Measurements from ENCODE around the gene TAS2R38. TPM values are rescaled to one million over a fixed set of nuclear protein-coding genes. Genes with fewer than 3 reads are reported as not detected.

The TAS2R38 gene
- total RNA-seq, 1 experiment from 2014 or later: not detected

- Mint-ChIP-seq H3K27me3 (ENCODE audit: low read depth) (no peaks in the 10 kb centered on the region), H3K4me1 (peaks cover 9 to 10% of the 10 kb centered on the region in 2 experiments), H3K4me3 (no peak overlapping the region), H3K27ac (no peak overlapping the region), H3K9me3 (no peaks in the 10 kb centered on the region), H3K36me3 (ENCODE audit: insufficient read depth in 1 of 3, low read depth in 3 of 3) (no peaks in the 10 kb centered on the region; a peak in 1 of 7 replicates)
- no peak overlapping the region for H4K5ac ChIP-seq (ENCODE audit: insufficient read length, low read depth, low read length)
- no peak for DNase-seq
- H3K9ac ChIP-seq (ENCODE audit: extremely low read depth, insufficient read length, low read length): no peak overlapping the region
- no peaks in the 10 kb centered on the region for H3K23me2 ChIP-seq (ENCODE audit: insufficient read length, low read depth, low read length, poor library complexity, severe bottlenecking)
- H2AK5ac ChIP-seq (ENCODE audit: insufficient read length, low read length): no peak overlapping the region
- no peaks in the 10 kb centered on the region for H3K27me3 ChIP-seq (ENCODE audit: insufficient read depth, low read length)
- H3K4me1 ChIP-seq (ENCODE audit: insufficient read depth, low read length): no peaks in the 10 kb centered on the region; the same call in 1 of the 2 replicates
- H2BK12ac ChIP-seq (ENCODE audit: insufficient read length, low read depth, low read length): no peak overlapping the region
- H3K79me1 ChIP-seq (ENCODE audit: insufficient read depth, low read depth, low read length, poor library complexity, severe bottlenecking): no peaks in the 10 kb centered on the region
- no peaks in the 10 kb centered on the region for H3K9me3 ChIP-seq (ENCODE audit: control insufficient read depth, low read depth, low read length)
- H3K27ac ChIP-seq (ENCODE audit: insufficient read length, low read depth, low read length): no peak overlapping the region
- no peak overlapping the region for H3K4me2 ChIP-seq (ENCODE audit: insufficient read depth, insufficient read length, low read length)
- no peak overlapping the region for H4K91ac ChIP-seq (ENCODE audit: insufficient read length, low read depth, low read length)
- H4K20me1 ChIP-seq (ENCODE audit: control insufficient read depth, insufficient read depth, insufficient read length): no peaks in the 10 kb centered on the region
- no peak overlapping the region for H2AFZ ChIP-seq (ENCODE audit: low read length)
- no peak overlapping the region for H2BK120ac ChIP-seq (ENCODE audit: low read depth, low read length, poor library complexity, severe bottlenecking)
- H3K23ac ChIP-seq (ENCODE audit: insufficient read length, low read depth, low read length): no peak overlapping the region
- H3T11ph ChIP-seq (ENCODE audit: low read length): no peak overlapping the region
- no CpG with 5 or more reads among the region's 1 CpG for WGBS (ENCODE audit: extremely low coverage, insufficient read length, low lambda C conversion rate)
- no peak overlapping the region for H3K18ac ChIP-seq (ENCODE audit: insufficient read length, low read depth, low read length)
- no peaks in the 10 kb centered on the region for H3K79me2 ChIP-seq (ENCODE audit: insufficient read depth, low read length)
- no peak overlapping the region for H2BK5ac ChIP-seq (ENCODE audit: insufficient read length, low read length)
- H3K56ac ChIP-seq (ENCODE audit: insufficient read length, low read depth, low read length): no peak overlapping the region
- H4K8ac ChIP-seq (replicated peaks; ENCODE audit: insufficient read length, low read depth, low read length): no peak overlapping the region
- H2BK15ac ChIP-seq (ENCODE audit: low read depth, low read length): no peak overlapping the region
- H2BK20ac ChIP-seq (ENCODE audit: low read depth, low read length, poor library complexity, severe bottlenecking): no peak overlapping the region
- no peak for TF ChIP-seq CTCF (conservative IDR thresholded peaks at IDR 0.05)
- no peak overlapping the region for H3K4ac ChIP-seq (ENCODE audit: low read depth, low read length)
- no peak overlapping the region for H3K14ac ChIP-seq (ENCODE audit: insufficient read depth, low read length)
Measured at GRCh38 chr7:141950806-141951205, 22.8 kb downstream of the TAS2R38 start.

All from H9 (cell line).